IMR-90 (cell line): Measurements from ENCODE around the gene BATF. TPM values are rescaled to one million over a fixed set of nuclear protein-coding genes. Genes with fewer than 3 reads are reported as not detected.

Experiments
- ATAC-seq: fragments of 200-7000 bp; cut with Tn5 transposase; 2 replicates; pipeline ENCODE4 v1.9.1; 2020; ENCODE audit warnings: low read depth, mild to moderate bottlenecking, moderate library complexity
- BruUV-seq: library from RNA; stranded (reverse); fragments of 400-500 nt; replicated peaks from 2 replicates; lab custom pipeline; 2021; lab: Mats Ljungman, UMichigan
- CTCF ChIA-PET: fragments of 300-600 bp; formaldehyde crosslinking; extraction: SDS; loops from one replicate; lab custom pipeline; 2021; ENCODE audit warnings: antibody characterized with exemption; lab: Yijun Ruan, JAX
- POLR2A ChIA-PET: fragments of 300-600 bp; sonication (Branson Sonifier 250); formaldehyde crosslinking; loops from one replicate; lab custom pipeline; 2022; ENCODE audit warnings: antibody characterized with exemption; ENCODE audit not compliant: unreplicated experiment; lab: Charles Lee
- DNase-seq: peaks from one replicate; pipeline ENCODE4 v3.0.0; 2013
- H2AFZ ChIP-seq: replicated peaks from 2 replicates; pipeline ENCODE3; 2013; ENCODE audit warnings: low read length, mild to moderate bottlenecking; ENCODE audit not compliant: poor library complexity
- H2AK5ac ChIP-seq: 2 replicates; pipeline ENCODE4 v1.6.1; 2013; ENCODE audit warnings: low read depth, low read length, inconsistent platforms
- H2AK9ac ChIP-seq: replicated peaks from 2 replicates; pipeline ENCODE3; 2013; ENCODE audit warnings: mild to moderate bottlenecking, low read depth, low read length, moderate library complexity; ENCODE audit not compliant: poor library complexity
- H2BK120ac ChIP-seq: 2 replicates; pipeline ENCODE4 v1.6.1; 2013; ENCODE audit warnings: low read depth, low read length, inconsistent platforms
- H2BK15ac ChIP-seq: 3 replicates; pipeline ENCODE4 v1.6.1; 2013; ENCODE audit warnings: low read depth, low read length, inconsistent platforms
- H2BK20ac ChIP-seq: 2 replicates; pipeline ENCODE4 v1.6.1; 2013; ENCODE audit warnings: low read depth, mild to moderate bottlenecking, inconsistent platforms, low read length, moderate library complexity
- H2BK5ac ChIP-seq: 2 replicates; pipeline ENCODE4 v1.6.1; 2013; ENCODE audit warnings: mild to moderate bottlenecking, low read depth, low read length, inconsistent platforms; ENCODE audit not compliant: poor library complexity, severe bottlenecking
- H3K14ac ChIP-seq: replicated peaks from 2 replicates; pipeline ENCODE4 v1.6.1; 2013; ENCODE audit warnings: low read depth, low read length, inconsistent platforms
- H3K18ac ChIP-seq: 2 replicates; pipeline ENCODE4 v1.6.1; 2013; ENCODE audit warnings: low read depth, low read length, control low read depth
- H3K23ac ChIP-seq: 2 replicates; pipeline ENCODE4 v1.6.1; 2013; ENCODE audit warnings: low read depth, low read length, inconsistent platforms
- H3K27ac ChIP-seq: 2 replicates; pipeline ENCODE4 v1.5.1; 2013; ENCODE audit warnings: mild to moderate bottlenecking, control low read depth, low read length; ENCODE audit not compliant: insufficient read depth
- H3K27me3 ChIP-seq: 2 replicates; pipeline ENCODE4 v1.6.1; 2013; ENCODE audit warnings: low read length; ENCODE audit not compliant: control insufficient read depth, insufficient read depth
- H3K36me3 ChIP-seq: 2 replicates; pipeline ENCODE4 v1.6.1; 2013; ENCODE audit warnings: low read length, mixed read lengths; ENCODE audit not compliant: control insufficient read depth, insufficient read depth
- H3K4ac ChIP-seq: 2 replicates; pipeline ENCODE4 v1.6.1; 2013; ENCODE audit warnings: low read depth, low read length, inconsistent platforms
- H3K4me1 ChIP-seq: 2 replicates; pipeline ENCODE4 v1.6.1; 2013; ENCODE audit warnings: low read length, mixed read lengths; ENCODE audit not compliant: control insufficient read depth, insufficient read depth
- H3K4me2 ChIP-seq: 2 replicates; pipeline ENCODE4 v1.6.1; 2013; ENCODE audit warnings: low read depth, mild to moderate bottlenecking, control low read depth, low read length, moderate library complexity
- H3K4me3 ChIP-seq: 2 replicates; pipeline ENCODE4 v1.5.1; 2013; ENCODE audit warnings: low read depth, mild to moderate bottlenecking, control low read depth, low read length, moderate library complexity; ENCODE audit not compliant: insufficient read depth
- H3K56ac ChIP-seq: 2 replicates; pipeline ENCODE4 v1.6.1; 2013; ENCODE audit warnings: low read length, inconsistent platforms; ENCODE audit not compliant: insufficient read depth; ENCODE audit errors: extremely low read depth
- H3K79me1 ChIP-seq, 2 experiments: 2 replicates each; pipeline ENCODE4 v1.6.1; 2013; ENCODE audit warnings: low read length in 2 of 2, inconsistent platforms in 1 of 2, low read depth in 1 of 2
- H3K9ac ChIP-seq: 2 replicates; pipeline ENCODE4 v1.6.1; 2013; ENCODE audit warnings: low read depth, low read length, control low read depth
- H3K9me1 ChIP-seq: 2 replicates; pipeline ENCODE4 v1.6.1; 2013; ENCODE audit warnings: low read length, inconsistent platforms; ENCODE audit not compliant: insufficient read depth
- H3K9me3 ChIP-seq: 2 replicates; pipeline ENCODE4 v1.6.1; 2013; ENCODE audit warnings: low read length; ENCODE audit not compliant: control insufficient read depth, insufficient read depth
- H4K20me1 ChIP-seq: 2 replicates; pipeline ENCODE4 v1.6.1; 2013; ENCODE audit warnings: low read length, inconsistent platforms; ENCODE audit not compliant: insufficient read depth
- H4K5ac ChIP-seq: 2 replicates; pipeline ENCODE4 v1.6.1; 2013; ENCODE audit warnings: mild to moderate bottlenecking, low read depth, low read length, control low read depth
- H4K8ac ChIP-seq, 2 experiments: 2 replicates each; pipeline ENCODE4 v1.6.1; 2013; ENCODE audit warnings: low read depth in 2 of 2, low read length in 2 of 2, control low read depth in 1 of 2, inconsistent platforms in 1 of 2
- H4K91ac ChIP-seq: 2 replicates; pipeline ENCODE4 v1.6.1; 2013; ENCODE audit warnings: low read depth, low read length, inconsistent platforms; ENCODE audit not compliant: insufficient read depth
- RFX5 ChIP-seq: IDR thresholded peaks from 2 replicates; pipeline ENCODE4 v1.8.0; 2012; ENCODE audit warnings: low read depth, mild to moderate bottlenecking, low read length, moderate library complexity
- WGBS, 2 experiments: methylation state at CpG; one replicate each; pipeline versions ENCODE4 v1.1.5 to v1.1.7; 2013; ENCODE audit warnings: missing lambda C conversion rate in 2 of 2; ENCODE audit not compliant: insufficient read length in 1 of 2; ENCODE audit errors: extremely low coverage in 2 of 2; 5-methylcytosine and 5-hydroxymethylcytosine counted together
- dilution Hi-C: fragments of 300-500 bp; cut with HindIII; formaldehyde crosslinking; loops from one replicate; pipeline ENCODE4 v1.14.3; 2018; ENCODE audit warnings: low sequenced_read_pairs; ENCODE audit not compliant: unreplicated experiment
- in situ Hi-C: fragments of 300-500 bp; cut with MboI; formaldehyde crosslinking; loops from 3 replicates; pipeline ENCODE4 v1.14.3; 2019; ENCODE audit warnings: low sequenced_read_pairs, inconsistent platforms, mixed read lengths
- intact Hi-C: fragments of 100-400 bp; cut with micrococcal nuclease; formaldehyde crosslinking; loops from 2 replicates; pipeline ENCODE4 v1.10.0; 2022
- polyA plus RNA-seq, 3 experiments: library from polyadenylated mRNA; depleted of rRNA; stranded (reverse); fragments of >200 nt; gene quantifications; 2 replicates each; pipeline ENCODE4 v1.2.3, GENCODE V29; 2012; ENCODE audit warnings: low replicate concordance in 1 of 3
- total RNA-seq: library from RNA; depleted of rRNA; stranded (reverse); fragments of >200 nt; gene quantifications from 2 replicates; pipeline ENCODE4 v1.2.3, GENCODE V29; 2012
- TF ChIP-seq, protein P1 (sequence below): conservative IDR thresholded peaks from 2 replicates; pipeline ENCODE4 v1.5.1; 2012; ENCODE audit warnings: mild to moderate bottlenecking, low read depth, low read length, improper control_type of control experiment

BATF gene
- total and polyA plus RNA-seq, 2 of the 4 experiments (the other 2 are of a cell fraction), result not detected

DNA sequence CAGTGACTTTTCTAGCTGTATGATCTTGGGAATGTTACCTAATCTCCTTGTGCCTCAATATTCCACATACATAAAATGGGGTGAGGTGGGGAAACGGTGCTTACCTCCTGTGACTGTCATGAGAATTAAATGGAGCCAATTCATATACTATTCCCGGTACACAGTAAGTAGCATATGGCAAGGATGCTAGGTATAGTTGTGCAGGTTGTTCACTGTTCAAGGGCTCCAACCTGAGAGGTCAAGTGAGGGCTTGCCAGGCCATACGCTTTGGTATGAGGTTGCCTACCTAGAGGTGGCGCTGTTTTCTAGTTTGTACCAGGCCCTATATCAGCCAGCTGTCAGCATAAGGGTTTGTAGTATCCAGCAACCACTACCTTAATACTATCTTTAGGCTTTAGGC lies 3.6 kb upstream of the BATF start:
- H3K4me2 ChIP-seq, result no peak overlapping the region
- H3K9me1 ChIP-seq, result no peaks in the 10 kb centered on the region; the same call in 1 of the 2 replicates
- H3K9ac ChIP-seq, result no peak overlapping the region
- H3K4me1 ChIP-seq, result peaks cover 2% of the 10 kb centered on the region; the same call in 1 of the 2 replicates
- in situ Hi-C loops (no loop called here), intact Hi-C loops (no loop called here), dilution Hi-C loops (no loop called here)
- POLR2A ChIA-PET, result no interaction called here
- no peaks in the 10 kb centered on the region for H3K36me3 ChIP-seq
- no peak overlapping the region for H3K4ac ChIP-seq
- DNase-seq (no peak), ATAC-seq (no peak)
- H4K8ac ChIP-seq, result no peak overlapping the region
- peaks cover 25% of the 10 kb centered on the region for H3K27me3 ChIP-seq
- no peak overlapping the region for H4K5ac ChIP-seq
- no peak overlapping the region for H2BK20ac ChIP-seq
- TF ChIP-seq RFX5, result no peak
- TF ChIP-seq, protein P1, sequence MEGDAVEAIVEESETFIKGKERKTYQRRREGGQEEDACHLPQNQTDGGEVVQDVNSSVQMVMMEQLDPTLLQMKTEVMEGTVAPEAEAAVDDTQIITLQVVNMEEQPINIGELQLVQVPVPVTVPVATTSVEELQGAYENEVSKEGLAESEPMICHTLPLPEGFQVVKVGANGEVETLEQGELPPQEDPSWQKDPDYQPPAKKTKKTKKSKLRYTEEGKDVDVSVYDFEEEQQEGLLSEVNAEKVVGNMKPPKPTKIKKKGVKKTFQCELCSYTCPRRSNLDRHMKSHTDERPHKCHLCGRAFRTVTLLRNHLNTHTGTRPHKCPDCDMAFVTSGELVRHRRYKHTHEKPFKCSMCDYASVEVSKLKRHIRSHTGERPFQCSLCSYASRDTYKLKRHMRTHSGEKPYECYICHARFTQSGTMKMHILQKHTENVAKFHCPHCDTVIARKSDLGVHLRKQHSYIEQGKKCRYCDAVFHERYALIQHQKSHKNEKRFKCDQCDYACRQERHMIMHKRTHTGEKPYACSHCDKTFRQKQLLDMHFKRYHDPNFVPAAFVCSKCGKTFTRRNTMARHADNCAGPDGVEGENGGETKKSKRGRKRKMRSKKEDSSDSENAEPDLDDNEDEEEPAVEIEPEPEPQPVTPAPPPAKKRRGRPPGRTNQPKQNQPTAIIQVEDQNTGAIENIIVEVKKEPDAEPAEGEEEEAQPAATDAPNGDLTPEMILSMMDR, result 0 out of 2 replicates have a peak, but pooled peaks have one; percentile 8
- no peaks in the 10 kb centered on the region for H3K79me1 ChIP-seq
- no peak overlapping the region for H2AFZ ChIP-seq
- H3K18ac ChIP-seq, result no peak overlapping the region
- no peak overlapping the region for H2BK15ac ChIP-seq
- H3K14ac ChIP-seq, result no peak overlapping the region
- CTCF ChIA-PET, result no interaction called here
- no TSS peak for BruUV-seq
- H2BK5ac ChIP-seq, result no peak overlapping the region
- no peak overlapping the region for H2AK5ac ChIP-seq
- no peak overlapping the region for H4K91ac ChIP-seq
- no peak overlapping the region for H2BK120ac ChIP-seq
- H4K20me1 ChIP-seq, result no peaks in the 10 kb centered on the region
- no peak overlapping the region for H3K56ac ChIP-seq
- no peak overlapping the region for H3K4me3 ChIP-seq
- no CpG with 5 or more reads among the region's 4 CpGs for WGBS, 2 experiments
- no peaks in the 10 kb centered on the region for H3K9me3 ChIP-seq
- H3K27ac ChIP-seq, result no peak overlapping the region
- H3K23ac ChIP-seq, result no peak overlapping the region
- H2AK9ac ChIP-seq, result no peak overlapping the region
